ENCODE measurements around the gene PSMB4.

- TF ChIP-seq CTCF (IDR thresholded peaks at IDR 0.05) (no peak), POLR2A (IDR thresholded peaks at IDR 0.05) (no peak)
Observed at GRCh38 chr1:151405187-151405951, 6.0 kb downstream of the PSMB4 start.
